Aorta (tissue), 5 donors: Measurements from ENCODE around the gene MTLN. TPM values are rescaled to one million over a fixed set of nuclear protein-coding genes. Genes with fewer than 3 reads are reported as not detected.

ENCODE experiments used
- ATAC-seq: fragments of 200-7000 bp; cut with Tn5 transposase; one replicate; pipeline ENCODE4 v1.9.1; 2022; ENCODE audit warnings: moderate library complexity; ENCODE audit not compliant: low FRiP score
- DNase-seq, 2 donors: peaks; one replicate each; pipeline ENCODE4 v3.0.0-alpha.2; 2020
- H3K27ac ChIP-seq, 2 donors: one replicate each; pipeline ENCODE4 v1.5.1; 2013; ENCODE audit warnings: low read length in 2 of 2, mild to moderate bottlenecking in 2 of 2, moderate library complexity in 2 of 2, control low read depth in 1 of 2, inconsistent platforms in 1 of 2, low read depth in 1 of 2
- H3K27me3 ChIP-seq, 2 donors: one replicate each; pipeline ENCODE4 v1.6.1; 2013; ENCODE audit warnings: control low read depth in 1 of 2, low read length in 1 of 2, mild to moderate bottlenecking in 1 of 2, moderate library complexity in 1 of 2; ENCODE audit not compliant: insufficient read depth in 2 of 2, control insufficient read depth in 1 of 2
- H3K36me3 ChIP-seq, 2 donors: one replicate each; pipeline ENCODE4 v1.6.1; 2013; ENCODE audit warnings: control low read depth in 1 of 2, low read length in 1 of 2, mild to moderate bottlenecking in 1 of 2; ENCODE audit not compliant: insufficient read depth in 2 of 2, control insufficient read depth in 1 of 2
- H3K4me1 ChIP-seq, 2 donors: one replicate each; pipeline ENCODE4 v1.6.1; 2013; ENCODE audit warnings: low read length in 2 of 2, control low read depth in 1 of 2, mild to moderate bottlenecking in 1 of 2, moderate library complexity in 1 of 2; ENCODE audit not compliant: insufficient read depth in 2 of 2, control insufficient read depth in 1 of 2
- H3K4me3 ChIP-seq, 2 donors: one replicate each; pipeline ENCODE4 v1.5.1; 2013; ENCODE audit warnings: low read length in 2 of 2, control low read depth in 1 of 2, mild to moderate bottlenecking in 1 of 2
- H3K9me3 ChIP-seq: one replicate; pipeline ENCODE4 v1.6.1; 2013; ENCODE audit warnings: mild to moderate bottlenecking, low read length; ENCODE audit not compliant: control insufficient read depth
- WGBS, 2 donors: extraction: QIAGEN DNeasy Blood & Tissue Kit; methylation state at CpG; one replicate each; pipeline ENCODE4 v1.1.7; 2013; 5-methylcytosine and 5-hydroxymethylcytosine counted together
- intact Hi-C, 2 donors: fragments of 100-400 bp; cut with DNase I; formaldehyde crosslinking; loops; one replicate each; pipeline versions ENCODE4 v1.14.2 to v1.15.0; 2022
- polyA plus RNA-seq, 2 donors: library from polyadenylated mRNA; stranded (reverse); fragments of 200-250 nt; gene quantifications; one replicate each; pipeline ENCODE4 v1.2.3, GENCODE V29; 2013
- total RNA-seq, 2 donors: library from RNA; stranded (reverse); fragmentation: NEBNext Ultra II Directional; extraction: Animal tissue kit (Norgen Biotek cat#: 25700); gene quantifications; one replicate each; pipeline ENCODE4 v1.2.1, GENCODE V29; 2021
- donor health status: healthy with polysubstance abuse.
- donor health status: Bipolar disorder and iron deficiency.
- donor health status: DM: no; HTN: no; CAD: no.
- donor health status: DM: no; HTN: no; CAD: no.
- donor health status: DM: yes; HTN: yes; CAD: no.

Gene MTLN
- total and polyA plus RNA-seq, 4 donors: 32.9 to 129 (median 83.6) TPM

DNA sequence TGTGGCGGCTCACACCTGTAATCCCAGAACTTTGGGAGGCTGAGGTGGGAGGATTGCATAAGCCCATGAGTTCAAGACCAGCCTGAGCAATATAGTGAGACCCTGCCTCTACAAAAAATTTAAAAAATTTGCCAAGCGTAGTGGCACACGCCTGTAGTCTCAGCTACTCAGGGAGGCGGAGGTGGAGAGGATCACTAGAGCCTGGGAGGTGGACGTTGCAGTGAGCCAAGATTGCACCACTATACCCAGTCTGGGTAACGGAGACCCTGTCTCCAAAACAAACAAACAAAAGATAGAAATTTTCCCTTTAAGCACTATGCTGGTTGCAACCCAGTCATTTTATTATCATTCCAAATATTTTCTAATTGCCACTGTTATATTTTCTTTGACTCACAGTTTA, 39.8 kb downstream of the MTLN start:
- no peaks in the 10 kb centered on the region for H3K4me1 ChIP-seq
- no peak for ATAC-seq
- no peaks in the 10 kb centered on the region for H3K9me3 ChIP-seq
- no peaks in the 10 kb centered on the region for H3K27me3 ChIP-seq
- H3K27ac ChIP-seq: no peak overlapping the region
- H3K36me3 ChIP-seq: peaks cover 0 to 2% of the 10 kb centered on the region in 2 donors
- DNase-seq: no peak
- no peak overlapping the region for H3K4me3 ChIP-seq
- 84% methylated on average over 6 of the region's 6 CpGs for WGBS, 2 donors
- intact Hi-C loops: no loop called here

DNA sequence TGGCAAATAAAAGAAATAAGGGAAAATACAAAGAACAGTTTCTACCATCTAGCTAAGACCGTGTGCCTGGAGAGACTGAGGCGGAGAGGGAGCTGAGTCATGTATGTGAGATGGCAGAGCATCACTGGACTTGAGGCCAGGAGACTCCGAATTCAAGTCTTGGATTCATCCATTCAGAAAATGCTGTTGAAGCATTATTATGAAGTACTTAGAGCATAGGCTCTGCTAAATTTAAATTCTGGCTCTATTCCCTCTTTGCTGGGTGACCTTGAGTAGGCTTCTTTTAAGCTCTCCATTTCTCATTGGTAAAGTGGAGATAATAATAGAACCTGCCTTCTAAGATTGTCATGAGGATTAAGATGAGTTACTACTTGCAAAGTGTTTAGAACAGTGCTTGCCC, 42.2 kb downstream of the MTLN start:
- H3K4me1 ChIP-seq: no peaks in the 10 kb centered on the region
- ATAC-seq (no peak), DNase-seq (no peak)
- WGBS, 2 donors: 91% methylated on average over 3 of the region's 3 CpGs
- H3K9me3 ChIP-seq: no peaks in the 10 kb centered on the region
- no peak overlapping the region for H3K4me3 ChIP-seq
- no peaks in the 10 kb centered on the region for H3K36me3 ChIP-seq
- intact Hi-C loops: no loop called here
- no peaks in the 10 kb centered on the region for H3K27me3 ChIP-seq
- H3K27ac ChIP-seq: no peak overlapping the region

DNA sequence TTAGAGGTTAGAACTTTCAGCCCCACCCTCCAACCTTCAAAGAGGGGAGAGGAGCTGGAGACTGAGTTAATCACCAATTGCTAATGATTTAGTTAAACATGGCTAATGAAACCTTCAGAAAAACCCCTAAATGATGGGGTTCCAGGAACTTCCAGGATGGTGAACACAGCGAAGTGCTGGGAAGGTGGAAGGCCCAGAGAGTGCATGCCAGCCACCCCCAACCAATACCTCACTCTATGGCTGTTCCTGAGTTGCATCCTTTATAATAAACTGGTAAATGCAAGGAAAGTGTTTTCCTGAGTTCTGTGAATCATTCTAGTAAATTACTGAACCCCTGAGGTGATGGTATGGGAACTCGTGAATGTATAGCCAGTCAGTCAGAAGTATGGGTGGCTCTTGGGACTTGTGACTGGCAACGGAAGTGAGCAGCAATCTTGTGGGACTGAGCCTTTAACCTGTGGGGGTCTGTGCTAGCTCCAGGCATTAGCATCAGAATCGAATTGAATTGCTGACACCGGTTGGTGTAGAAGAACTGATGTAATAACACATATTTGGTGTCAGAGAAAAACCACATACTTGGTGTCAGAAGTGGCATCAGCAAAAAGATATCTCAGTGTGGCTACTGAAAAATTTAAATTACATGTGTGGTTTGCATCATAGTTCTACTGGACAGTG, 44.9 kb downstream of the MTLN start:
- no peaks in the 10 kb centered on the region for H3K27me3 ChIP-seq
- H3K27ac ChIP-seq: no peak overlapping the region
- no peaks in the 10 kb centered on the region for H3K36me3 ChIP-seq
- DNase-seq (no peak), ATAC-seq (no peak)
- H3K4me1 ChIP-seq: no peaks in the 10 kb centered on the region
- 77% methylated on average over 5 of the region's 5 CpGs for WGBS, 2 donors
- H3K4me3 ChIP-seq: no peak overlapping the region
- intact Hi-C loops: no loop called here
- no peaks in the 10 kb centered on the region for H3K9me3 ChIP-seq

DNA sequence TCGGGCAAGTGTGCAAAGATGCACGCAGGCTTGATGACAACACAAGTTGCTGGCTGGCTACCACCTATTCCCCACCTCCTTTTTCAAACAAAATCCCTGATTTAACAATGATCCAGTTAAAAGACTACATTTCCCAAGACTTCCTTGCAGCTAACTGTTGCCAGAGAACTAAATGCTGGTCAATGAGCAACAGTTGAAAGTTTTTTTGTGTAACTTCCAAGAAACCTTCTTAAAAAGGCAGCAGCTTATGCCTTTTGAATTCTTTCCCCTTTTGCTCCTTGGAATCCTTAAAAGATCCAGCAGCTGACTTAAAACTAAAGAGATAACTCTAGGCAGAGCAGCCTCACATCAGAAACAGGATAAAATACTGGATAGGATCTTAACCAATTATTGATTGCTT, 46.1 kb downstream of the MTLN start:
- Histone ChIP-seq H3K4me1 (no peaks in the 10 kb centered on the region), H3K36me3 (no peaks in the 10 kb centered on the region), H3K4me3 (no peak overlapping the region), H3K27me3 (no peaks in the 10 kb centered on the region), H3K9me3 (no peaks in the 10 kb centered on the region), H3K27ac (no peak overlapping the region)
- WGBS, 2 donors: 84 to 93% methylated on average over 2 of the region's 2 CpGs
- DNase-seq: no peak
- intact Hi-C loops: no loop called here
- ATAC-seq: no peak

Other genes starting within 250 kb of the MTLN start
- 10 to 100 TPM; 21.7 to 32.8 TPM for gene MALL, start 96.7 kb downstream of the MTLN start, total RNA-seq
- gene MALL, start 96.7 kb downstream of the MTLN start, polyA plus RNA-seq: 10 to 100 TPM in 1 of 2 donors, 1 to 10 TPM in 1; 6.2 to 19.8 TPM
- 1 to 10 TPM; 3.9 to 8.3 TPM for gene NPHP1, start 7.5 kb downstream of the MTLN start, total RNA-seq
- 10 to 100 TPM in 1 of 2 donors, 1 to 10 TPM in 1; 2.6 to 10.4 TPM for gene NPHP1, start 7.5 kb downstream of the MTLN start, polyA plus RNA-seq